ENCODE results near the gene SLX4IP. TPM values are rescaled to one million over a fixed set of nuclear protein-coding genes. Genes with fewer than 3 reads are reported as not detected.

The SLX4IP gene
- total RNA-seq, 2 experiments from 2014 or later, result 8.8 to 8.9 TPM

DNA sequence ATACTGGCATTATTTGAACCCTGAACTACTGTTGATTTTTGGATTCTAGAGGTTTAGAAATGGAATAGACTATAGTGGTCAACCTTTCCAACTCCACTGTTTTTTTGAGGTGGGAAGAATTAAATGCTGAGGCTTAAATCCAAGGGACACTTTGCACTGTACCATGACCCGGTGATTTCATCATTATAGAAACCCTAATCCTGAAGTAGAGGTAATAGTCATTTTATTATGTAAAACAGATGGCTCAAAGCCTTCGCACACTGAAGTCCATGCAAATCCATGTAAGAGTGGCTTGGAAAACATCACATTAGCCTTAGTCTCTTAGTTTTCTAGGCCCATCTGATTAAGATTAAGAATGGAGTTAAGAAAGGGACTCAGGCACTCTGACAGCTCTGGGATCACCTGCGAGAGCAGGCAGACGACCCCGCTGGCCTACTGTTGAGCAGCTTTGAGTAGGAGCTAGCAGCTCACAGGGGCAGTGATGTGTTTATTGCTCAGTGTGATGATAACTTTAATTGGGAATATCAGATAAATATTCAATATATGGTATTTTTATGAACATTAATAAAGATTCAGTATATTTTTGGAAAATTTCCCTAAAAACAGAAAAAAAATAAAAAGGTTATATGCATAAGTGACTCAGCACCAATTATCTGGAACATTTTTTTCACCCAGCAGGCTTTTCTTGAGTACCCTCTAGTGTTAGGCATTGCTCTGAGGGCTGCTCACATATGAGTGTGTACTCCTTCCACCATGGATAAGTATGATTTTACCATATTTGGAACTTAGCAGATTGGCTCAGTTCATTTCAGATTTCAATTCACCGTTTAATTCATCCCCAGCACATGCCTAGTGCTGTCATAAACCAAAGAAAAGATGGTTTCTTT lies 13.4 kb downstream of the SLX4IP start:
- H3K36me3 Mint-ChIP-seq (ENCODE audit: low read depth), result peaks cover 16% of the 10 kb centered on the region

DNA sequence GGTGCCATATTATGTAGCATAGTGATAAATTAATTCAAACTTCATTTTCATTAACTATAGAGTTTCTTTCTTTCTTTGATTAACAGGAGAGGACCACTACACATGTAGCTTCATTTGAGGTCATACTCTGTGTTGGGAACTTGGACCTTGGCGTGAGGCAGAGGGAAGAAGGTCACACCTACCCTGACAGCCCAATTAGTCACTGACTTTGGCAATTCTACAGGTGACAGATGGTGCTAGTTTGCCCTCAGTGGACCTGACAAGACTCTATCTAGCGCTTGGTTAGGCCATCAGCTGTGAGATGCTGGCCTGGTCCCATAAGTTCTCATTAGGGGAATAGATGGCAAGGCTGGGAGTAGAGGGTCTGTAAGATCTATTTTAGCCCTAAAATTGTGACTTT lies 14.2 kb downstream of the SLX4IP start:
- H3K27me3 Mint-ChIP-seq (ENCODE audit: low read depth), result no peaks in the 10 kb centered on the region
- DNase-seq (no peak), ATAC-seq (no peak)
- H3K36me3 Mint-ChIP-seq (ENCODE audit: low read depth), result peaks cover 16% of the 10 kb centered on the region
- no peak overlapping the region for H3K27ac Mint-ChIP-seq
- no peaks in the 10 kb centered on the region for H3K9me3 Mint-ChIP-seq (ENCODE audit: insufficient read depth)
- H3K4me1 Mint-ChIP-seq (ENCODE audit: low read depth), result peaks cover 41% of the 10 kb centered on the region
- H3K4me3 Mint-ChIP-seq, result no peak overlapping the region
- CTCF ChIA-PET, result interaction anchor here (0.8 kb wide), 1 partner anchor 22 kb away, joined by 4 read pairs; no protein-coding TSS in a partner anchor
- POLR2A ChIA-PET, result no interaction called here

More for the DNA sequence above, 13.4 kb downstream of the SLX4IP start:
- ChIA-PET POLR2A (no interaction called here), CTCF (interaction anchor here (0.8 kb wide), 1 partner anchor 21 kb away, joined by 4 read pairs; no protein-coding TSS in a partner anchor)
- Mint-ChIP-seq H3K27me3 (ENCODE audit: low read depth) (no peaks in the 10 kb centered on the region), H3K4me1 (ENCODE audit: low read depth) (peaks cover 35% of the 10 kb centered on the region), H3K27ac (no peak overlapping the region), H3K4me3 (no peak overlapping the region), H3K9me3 (ENCODE audit: insufficient read depth) (no peaks in the 10 kb centered on the region)
- ATAC-seq (no peak), DNase-seq (no peak)

DNA sequence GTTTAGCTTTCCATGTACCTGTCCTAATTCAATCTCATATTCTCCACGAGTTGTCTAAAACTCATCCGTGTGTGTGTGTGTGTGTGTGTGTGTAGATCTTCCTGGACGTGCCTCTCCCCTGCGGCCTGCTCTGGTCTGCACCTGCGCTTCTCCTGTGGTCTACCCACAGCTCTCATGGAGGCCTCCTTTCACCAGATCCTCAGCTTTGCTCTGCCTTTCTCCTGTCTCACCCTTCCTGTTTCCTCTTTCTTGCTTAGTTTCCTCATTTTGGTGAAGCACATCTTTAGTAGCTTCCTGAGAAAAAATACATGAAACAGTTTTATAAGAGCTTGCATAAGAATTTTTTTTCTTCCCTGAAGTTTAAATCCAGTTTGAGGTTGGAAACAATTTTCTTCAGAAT lies 18.1 kb downstream of the SLX4IP start:
- peak; percentile 66 for DNase-seq
- H3K9me3 Mint-ChIP-seq (ENCODE audit: insufficient read depth), result peaks cover 12% of the 10 kb centered on the region
- CTCF ChIA-PET, result interaction anchor here (0.7 to 3.5 kb wide), 9 partner anchors 11 to 222 kb away, joined by 3 to 8 read pairs (median 3); partner anchors contain the start of genes MKKS and SLX4IP
- POLR2A ChIA-PET, result interaction anchor here (2.6 kb wide), 1 partner anchor 19 kb away, joined by 9 read pairs; the partner anchor contains the start of genes MKKS and SLX4IP
- H3K36me3 Mint-ChIP-seq (ENCODE audit: low read depth), result peaks cover 19% of the 10 kb centered on the region
- H3K27ac Mint-ChIP-seq, result peak overlapping the region; percentile 74
- H3K4me1 Mint-ChIP-seq (ENCODE audit: low read depth), result peaks cover 21% of the 10 kb centered on the region
- ATAC-seq, result peak; percentile 94
- no peaks in the 10 kb centered on the region for H3K27me3 Mint-ChIP-seq (ENCODE audit: low read depth)
- peak overlapping the region; percentile 42 for H3K4me3 Mint-ChIP-seq

DNA sequence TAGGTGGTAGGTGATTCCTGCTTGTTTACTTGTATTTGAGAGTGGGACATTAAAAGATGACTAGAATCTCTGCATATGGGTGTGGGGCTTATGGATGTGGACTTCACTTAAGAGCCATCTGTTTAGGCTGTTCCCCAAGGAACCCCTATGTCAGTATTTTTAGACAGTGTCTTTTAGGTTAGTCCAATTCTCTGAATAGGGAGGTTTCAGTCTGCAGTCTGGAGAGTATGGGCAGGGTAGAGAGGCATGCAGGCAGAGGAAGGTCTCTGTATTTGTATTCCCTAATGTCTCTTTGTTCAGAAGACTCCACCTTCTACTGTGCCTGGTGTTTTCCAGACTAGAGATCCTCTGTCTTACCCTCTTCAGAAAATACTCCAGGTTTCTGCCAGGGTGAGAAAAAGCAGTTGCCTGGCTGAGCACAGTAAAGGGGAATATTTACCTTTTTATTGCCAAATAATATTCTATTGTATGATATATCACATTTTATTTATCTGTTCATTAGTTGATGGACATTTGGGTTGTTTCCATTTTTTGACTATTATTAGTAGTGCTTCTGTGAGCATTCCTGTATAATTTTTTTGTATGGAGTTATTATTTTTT lies 19.1 kb downstream of the SLX4IP start:
- Mint-ChIP-seq H3K27me3 (ENCODE audit: low read depth) (no peaks in the 10 kb centered on the region), H3K9me3 (ENCODE audit: insufficient read depth) (peaks cover 21% of the 10 kb centered on the region), H3K4me1 (ENCODE audit: low read depth) (peaks cover 19% of the 10 kb centered on the region), H3K27ac (peak overlapping the region; percentile 4), H3K36me3 (ENCODE audit: low read depth) (peaks cover 27% of the 10 kb centered on the region), H3K4me3 (no peak overlapping the region)
- CTCF ChIA-PET, result interaction anchor here (1.2 to 3.5 kb wide), 3 partner anchors 20 to 67 kb away, joined by 3 to 8 read pairs (median 7); partner anchors contain the start of genes MKKS and SLX4IP
- POLR2A ChIA-PET, result interaction anchor here (2.6 kb wide), 1 partner anchor 20 kb away, joined by 9 read pairs; the partner anchor contains the start of genes MKKS and SLX4IP
- ATAC-seq, result peak; percentile 33
- no peak for DNase-seq

DNA sequence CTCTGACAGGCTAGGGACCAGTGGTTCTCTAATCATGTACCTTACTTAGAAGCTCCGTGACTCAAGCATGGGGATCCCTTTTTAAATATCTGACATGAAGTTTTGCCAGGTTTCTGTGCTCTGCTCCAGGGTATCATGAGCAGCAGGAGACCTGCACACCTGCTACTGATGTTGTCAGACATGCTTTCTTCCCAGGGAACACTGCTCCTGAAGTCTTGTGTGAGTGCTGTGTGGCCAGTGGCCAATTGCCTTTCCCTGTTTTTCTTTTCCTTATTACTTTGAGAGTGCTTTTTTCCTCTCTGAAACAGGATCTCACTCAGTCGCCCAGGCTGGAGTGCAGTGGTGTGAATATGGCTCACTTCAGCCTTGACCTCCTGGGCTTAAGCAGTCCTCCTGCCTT lies 26.4 kb downstream of the SLX4IP start:
- H3K27ac Mint-ChIP-seq, result no peak overlapping the region
- no peaks in the 10 kb centered on the region for H3K27me3 Mint-ChIP-seq (ENCODE audit: low read depth)
- DNase-seq, result no peak
- no peak for ATAC-seq
- ChIA-PET CTCF (no interaction called here), POLR2A (no interaction called here)
- H3K36me3 Mint-ChIP-seq (ENCODE audit: low read depth), result peaks cover 44% of the 10 kb centered on the region
- peaks cover 6% of the 10 kb centered on the region for H3K4me1 Mint-ChIP-seq (ENCODE audit: low read depth)
- peaks cover 25% of the 10 kb centered on the region for H3K9me3 Mint-ChIP-seq (ENCODE audit: insufficient read depth)
- no peak overlapping the region for H3K4me3 Mint-ChIP-seq

DNA sequence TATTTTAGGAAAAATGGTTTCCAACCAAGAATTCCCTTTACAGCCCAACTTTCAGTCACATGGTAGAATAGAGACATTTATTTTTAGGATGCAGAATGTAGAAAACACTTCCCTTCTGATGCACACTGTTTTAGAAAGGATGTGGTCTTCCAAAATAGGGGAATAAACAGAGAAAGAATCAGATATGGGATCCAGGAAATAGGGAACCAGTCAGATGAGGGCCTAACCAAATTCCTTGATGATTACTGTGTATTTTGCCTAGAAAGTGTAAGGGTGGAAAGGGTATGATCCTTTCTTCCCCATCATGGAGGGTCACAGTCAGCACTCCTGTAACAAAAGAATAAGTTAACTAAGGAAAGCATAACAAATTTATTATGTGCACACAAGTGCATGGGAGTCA lies 27.4 kb downstream of the SLX4IP start:
- ATAC-seq (no peak), DNase-seq (no peak)
- Mint-ChIP-seq H3K36me3 (ENCODE audit: low read depth) (peaks cover 38% of the 10 kb centered on the region), H3K27me3 (ENCODE audit: low read depth) (no peaks in the 10 kb centered on the region), H3K4me1 (ENCODE audit: low read depth) (peaks cover 6% of the 10 kb centered on the region), H3K4me3 (no peak overlapping the region), H3K9me3 (ENCODE audit: insufficient read depth) (peaks cover 16% of the 10 kb centered on the region), H3K27ac (no peak overlapping the region)
- POLR2A ChIA-PET, result no interaction called here
- CTCF ChIA-PET, result interaction anchor here (1.2 to 2.2 kb wide), 3 partner anchors 15 to 74 kb away, joined by 3 to 5 read pairs (median 3); no protein-coding TSS in a partner anchor

DNA sequence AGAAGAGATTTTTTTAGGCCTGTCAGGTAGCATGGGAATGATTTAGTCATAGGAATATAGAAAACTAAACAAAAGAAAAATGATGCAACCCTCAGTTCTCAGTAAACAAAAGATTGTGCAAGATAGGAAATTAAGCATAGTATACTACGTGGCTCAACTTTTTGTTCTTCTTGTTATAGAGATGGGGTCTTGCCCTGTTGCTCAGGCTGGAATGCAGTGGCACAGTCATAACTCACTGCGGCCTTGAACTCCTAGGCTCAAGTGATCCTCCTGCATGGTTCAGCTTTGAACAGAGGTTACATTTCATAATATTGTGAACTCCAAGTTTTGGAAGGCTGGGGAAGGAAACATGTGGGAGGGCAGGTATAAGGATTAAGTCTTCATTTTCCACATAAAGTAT lies 28.5 kb downstream of the SLX4IP start:
- ATAC-seq (no peak), DNase-seq (no peak)
- Mint-ChIP-seq H3K36me3 (ENCODE audit: low read depth) (peaks cover 30% of the 10 kb centered on the region), H3K27ac (no peak overlapping the region), H3K9me3 (ENCODE audit: insufficient read depth) (peaks cover 12% of the 10 kb centered on the region), H3K4me3 (no peak overlapping the region), H3K27me3 (ENCODE audit: low read depth) (no peaks in the 10 kb centered on the region), H3K4me1 (ENCODE audit: low read depth) (peaks cover 12% of the 10 kb centered on the region)
- ChIA-PET CTCF (interaction anchor here (1.2 to 2.2 kb wide), 4 partner anchors 11 to 73 kb away, joined by 3 to 5 read pairs (median 3); no protein-coding TSS in a partner anchor), POLR2A (no interaction called here)

DNA sequence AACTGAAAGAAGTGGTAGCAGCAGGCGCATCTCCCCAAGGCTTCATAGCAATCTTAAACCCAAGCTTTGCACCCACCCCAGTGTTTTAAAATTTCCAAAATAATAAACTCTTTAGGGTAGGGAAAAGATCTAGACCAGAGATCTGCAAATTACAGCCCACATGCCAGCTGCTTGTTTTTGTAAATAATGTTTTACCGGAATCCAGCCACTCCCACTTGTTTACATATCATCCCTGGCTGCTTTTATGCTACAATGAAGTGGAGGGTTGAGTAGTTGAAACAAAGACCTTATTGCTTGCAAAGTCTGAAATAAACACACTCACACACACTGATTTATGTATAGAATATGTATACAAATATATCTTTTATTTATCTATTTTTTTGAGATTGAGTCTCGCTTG lies 30.0 kb downstream of the SLX4IP start:
- ChIA-PET CTCF (interaction anchor here (1.4 to 1.6 kb wide), 2 partner anchors 12 to 72 kb away, joined by 3 to 4 read pairs; no protein-coding TSS in a partner anchor), POLR2A (no interaction called here)
- Mint-ChIP-seq H3K4me3 (no peak overlapping the region), H3K9me3 (ENCODE audit: insufficient read depth) (no peaks in the 10 kb centered on the region), H3K4me1 (ENCODE audit: low read depth) (peaks cover 16% of the 10 kb centered on the region), H3K36me3 (ENCODE audit: low read depth) (peaks cover 19% of the 10 kb centered on the region), H3K27ac (no peak overlapping the region), H3K27me3 (ENCODE audit: low read depth) (no peaks in the 10 kb centered on the region)
- ATAC-seq (no peak), DNase-seq (no peak)

DNA sequence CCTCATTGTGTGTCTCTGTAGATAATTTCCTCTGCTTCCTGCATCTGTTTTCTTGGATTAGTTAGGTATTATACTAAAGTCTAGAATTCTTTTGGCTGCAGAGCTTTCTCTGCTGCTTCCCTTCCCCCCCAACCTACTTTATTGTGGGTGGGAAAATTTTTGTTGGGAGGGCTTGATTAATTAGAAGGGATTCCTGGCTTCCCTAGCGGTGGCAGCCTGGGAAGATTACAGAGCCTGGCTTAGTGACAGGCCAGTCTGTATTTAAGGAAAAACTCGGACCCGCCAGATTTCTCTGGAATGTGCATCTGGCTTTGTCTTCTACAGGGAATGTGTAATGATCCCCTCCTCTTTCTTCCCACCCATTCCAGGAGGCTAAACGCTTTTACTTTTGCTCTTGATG lies 31.2 kb downstream of the SLX4IP start:
- no peak for ATAC-seq
- POLR2A ChIA-PET, result no interaction called here
- H3K4me1 Mint-ChIP-seq (ENCODE audit: low read depth), result peaks cover 16% of the 10 kb centered on the region
- H3K4me3 Mint-ChIP-seq, result no peak overlapping the region
- H3K36me3 Mint-ChIP-seq (ENCODE audit: low read depth), result peaks cover 13% of the 10 kb centered on the region
- DNase-seq, result no peak
- H3K27me3 Mint-ChIP-seq (ENCODE audit: low read depth), result no peaks in the 10 kb centered on the region
- H3K27ac Mint-ChIP-seq, result no peak overlapping the region
- no peaks in the 10 kb centered on the region for H3K9me3 Mint-ChIP-seq (ENCODE audit: insufficient read depth)
- CTCF ChIA-PET, result interaction anchor here (1.1 kb wide), 1 partner anchor 144 kb away, joined by 3 read pairs; no protein-coding TSS in a partner anchor

DNA sequence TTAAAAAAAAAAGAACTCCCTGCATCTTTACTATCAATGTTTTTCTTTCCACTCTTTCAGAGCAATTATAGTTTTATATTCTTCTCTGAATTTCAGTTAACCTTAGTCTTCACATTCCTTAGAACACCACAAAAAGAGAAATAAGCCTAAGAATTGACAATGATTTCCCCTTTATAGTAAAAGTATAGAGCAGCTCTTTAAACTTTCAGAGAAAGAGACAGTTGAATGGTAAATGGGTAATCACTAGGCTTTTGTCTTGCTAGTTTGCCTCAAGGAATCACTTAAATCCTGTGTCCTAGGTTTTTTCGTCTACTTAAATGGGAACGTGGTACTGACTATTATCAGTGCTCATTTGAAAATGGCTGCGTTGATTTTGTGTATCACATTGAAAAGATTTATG lies 31.8 kb downstream of the SLX4IP start:
- CTCF ChIA-PET, result interaction anchor here (0.9 to 1.4 kb wide), 3 partner anchors 9 to 144 kb away, joined by 3 to 6 read pairs (median 3); no protein-coding TSS in a partner anchor
- H3K4me1 Mint-ChIP-seq (ENCODE audit: low read depth), result peaks cover 16% of the 10 kb centered on the region
- no peak overlapping the region for H3K4me3 Mint-ChIP-seq
- H3K36me3 Mint-ChIP-seq (ENCODE audit: low read depth), result peaks cover 11% of the 10 kb centered on the region
- ATAC-seq, result no peak
- POLR2A ChIA-PET, result no interaction called here
- no peak overlapping the region for H3K27ac Mint-ChIP-seq
- no peaks in the 10 kb centered on the region for H3K9me3 Mint-ChIP-seq (ENCODE audit: insufficient read depth)
- DNase-seq, result no peak
- no peaks in the 10 kb centered on the region for H3K27me3 Mint-ChIP-seq (ENCODE audit: low read depth)

DNA sequence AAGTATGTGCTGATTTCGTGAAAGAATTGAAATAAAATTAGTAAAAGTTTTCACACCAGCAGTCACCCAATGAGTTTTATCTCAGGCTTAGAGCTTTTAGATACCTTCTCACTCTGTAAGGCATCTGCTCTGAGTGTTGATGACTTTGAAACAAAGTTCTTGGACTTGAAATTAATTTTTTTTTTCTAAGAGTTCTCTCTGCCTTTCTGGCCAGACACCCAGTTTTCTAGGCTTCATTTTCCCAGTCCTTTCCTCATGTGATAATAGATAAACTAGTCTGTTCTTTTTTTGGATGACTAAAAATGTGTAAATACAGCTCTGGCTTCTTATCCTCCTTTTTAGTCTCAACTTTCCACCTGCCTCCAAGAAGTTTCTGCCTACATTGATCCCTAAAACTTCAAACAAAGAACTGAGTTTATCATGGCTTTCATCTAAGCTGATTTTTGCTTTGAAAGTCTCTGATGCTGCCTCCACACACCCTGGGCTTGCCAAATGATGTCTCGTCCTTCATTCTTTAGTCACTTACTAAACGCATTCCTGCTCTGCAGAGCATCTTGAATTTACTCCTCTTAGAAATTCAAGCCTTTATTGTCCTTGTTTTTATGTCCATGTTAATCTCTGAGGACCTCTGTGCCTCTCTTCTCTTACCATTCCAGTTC lies 32.7 kb downstream of the SLX4IP start:
- no peak overlapping the region for H3K4me3 Mint-ChIP-seq
- ATAC-seq, result no peak
- ChIA-PET CTCF (interaction anchor here (0.9 to 1.4 kb wide), 4 partner anchors 10 to 69 kb away, joined by 3 to 6 read pairs (median 4); no protein-coding TSS in a partner anchor), POLR2A (no interaction called here)
- H3K4me1 Mint-ChIP-seq (ENCODE audit: low read depth), result peaks cover 13% of the 10 kb centered on the region
- no peaks in the 10 kb centered on the region for H3K27me3 Mint-ChIP-seq (ENCODE audit: low read depth)
- no peaks in the 10 kb centered on the region for H3K9me3 Mint-ChIP-seq (ENCODE audit: insufficient read depth)
- H3K36me3 Mint-ChIP-seq (ENCODE audit: low read depth), result peaks cover 6% of the 10 kb centered on the region
- H3K27ac Mint-ChIP-seq, result no peak overlapping the region
- no peak for DNase-seq
